Measurements from ENCODE around the gene PSMC4. TPM values are rescaled to one million over a fixed set of nuclear protein-coding genes. Genes with fewer than 3 reads are reported as not detected.

The PSMC4 gene
- total and polyA plus RNA-seq, 2 experiments from 2014 or later: 85.4 to 94.7 TPM

GRCh38 chr19:39996811-39997637 is 26.1 kb downstream of the PSMC4 start, which contains the start of gene ZNF546:
Gene ZNF546, plus strand, starts transcription at chr19:39997060. Its CDS starts 1,267 bp downstream, at chr19:39998327.
- Histone ChIP-seq H3K9me3 (ENCODE audit: low read depth) (no peaks in the 10 kb centered on the region), H3K27me3 (no peaks in the 10 kb centered on the region), H3K27ac (peak within 1 kb of the TSS; percentile 88), H4K20me1 (ENCODE audit: insufficient read depth, poor library complexity, severe bottlenecking) (no peaks in the 10 kb centered on the region), H3K79me2 (peaks cover 33% of the 10 kb centered on the region), H3K4me3 (peak within 1 kb of the TSS; percentile 67), H2AFZ (peak within 1 kb of the TSS; percentile 98), H3K9me2 (replicated peaks; ENCODE audit: insufficient read depth) (no peaks in the 10 kb centered on the region), H3K36me3 (replicated peaks; ENCODE audit: insufficient read depth, low read depth) (no peaks in the 10 kb centered on the region), H3K4me2 (peak within 1 kb of the TSS; percentile 83), H3K4me1 (ENCODE audit: insufficient read depth) (peaks cover 8% of the 10 kb centered on the region)
- 7% methylated on average over 53 of the region's 53 CpGs for WGBS (ENCODE audit: low lambda C conversion rate, missing lambda C conversion rate)
- peak; percentile 92 for DNase-seq (ENCODE audit: low spot score)
- TF ChIP-seq EZH2 (IDR thresholded peaks at IDR 0.05; ENCODE audit: borderline replicate concordance): no peak
- TF ChIP-seq EZH2phosphoT487 (IDR thresholded peaks at IDR 0.05; ENCODE audit: low read depth, severe bottlenecking, unreplicated experiment): no peak

- no peak for TF ChIP-seq EZH2 (IDR thresholded peaks at IDR 0.05; ENCODE audit: borderline replicate concordance)
- TF ChIP-seq CTCF (IDR thresholded peaks at IDR 0.05; ENCODE audit: poor library complexity): no peak
- no peak for TF ChIP-seq EZH2phosphoT487 (IDR thresholded peaks at IDR 0.05; ENCODE audit: low read depth, severe bottlenecking, unreplicated experiment)
- 71% methylated on average over 5 of the region's 5 CpGs for WGBS (ENCODE audit: low lambda C conversion rate, missing lambda C conversion rate)
- peaks cover 26% of the 10 kb centered on the region for H3K79me2 ChIP-seq
- H3K4me1 ChIP-seq (ENCODE audit: insufficient read depth): peaks cover 8% of the 10 kb centered on the region
- H3K36me3 ChIP-seq (replicated peaks; ENCODE audit: insufficient read depth, low read depth): no peaks in the 10 kb centered on the region
- H4K20me1 ChIP-seq (ENCODE audit: insufficient read depth, poor library complexity, severe bottlenecking): no peaks in the 10 kb centered on the region
- no peaks in the 10 kb centered on the region for H3K27me3 ChIP-seq
- H3K27ac ChIP-seq: peak overlapping the region; percentile 88
- no peaks in the 10 kb centered on the region for H3K9me3 ChIP-seq (ENCODE audit: low read depth)
- no peak for DNase-seq (ENCODE audit: low spot score)
- H2AFZ ChIP-seq: peak overlapping the region; percentile 98
- peak overlapping the region; percentile 83 for H3K4me2 ChIP-seq
- H3K9me2 ChIP-seq (replicated peaks; ENCODE audit: insufficient read depth): no peaks in the 10 kb centered on the region
- H3K4me3 ChIP-seq: peak overlapping the region; percentile 67
Measured at GRCh38 chr19:39997638-39998216, 26.8 kb downstream of the PSMC4 start.

- 95% methylated on average over 4 of the region's 4 CpGs for WGBS (ENCODE audit: low lambda C conversion rate, missing lambda C conversion rate)
Measured at GRCh38 chr19:39998501-39998900, 27.5 kb downstream of the PSMC4 start.

More at GRCh38 chr19:39998501-39998900, 27.5 kb downstream of the PSMC4 start:
- Histone ChIP-seq H3K4me3 (no peak overlapping the region), H3K4me1 (ENCODE audit: insufficient read depth) (peaks cover 8% of the 10 kb centered on the region), H3K9me3 (ENCODE audit: low read depth) (no peaks in the 10 kb centered on the region), H3K79me2 (peaks cover 20% of the 10 kb centered on the region), H3K4me2 (no peak overlapping the region), H3K36me3 (replicated peaks; ENCODE audit: insufficient read depth, low read depth) (no peaks in the 10 kb centered on the region), H4K20me1 (ENCODE audit: insufficient read depth, poor library complexity, severe bottlenecking) (no peaks in the 10 kb centered on the region), H2AFZ (no peak overlapping the region), H3K27ac (no peak overlapping the region), H3K9me2 (replicated peaks; ENCODE audit: insufficient read depth) (no peaks in the 10 kb centered on the region), H3K27me3 (no peaks in the 10 kb centered on the region)
- no peak for DNase-seq (ENCODE audit: low spot score)
- TF ChIP-seq EZH2 (IDR thresholded peaks at IDR 0.05; ENCODE audit: borderline replicate concordance) (no peak), CTCF (IDR thresholded peaks at IDR 0.05; ENCODE audit: poor library complexity) (no peak)

Measured in hepatocyte (in vitro differentiated cells).